ENCODE measurements around the gene FAM3C. TPM values are rescaled to one million over a fixed set of nuclear protein-coding genes. Genes with fewer than 3 reads are reported as not detected.

FAM3C gene
- total and polyA plus RNA-seq, 2 of the 4 experiments (the other 2 are of a cell fraction): 11.5 to 45.8 TPM

GRCh38 chr7:121416533-121416932 lies 20.4 kb upstream of the FAM3C start:
- no peak overlapping the region for H3K9ac ChIP-seq (ENCODE audit: low read depth, low read length)
- H2BK5ac ChIP-seq (ENCODE audit: low read depth, low read length, poor library complexity, severe bottlenecking): no peak overlapping the region
- H2BK15ac ChIP-seq (ENCODE audit: low read depth, low read length): no peak overlapping the region
- no peaks in the 10 kb centered on the region for H3K9me1 ChIP-seq (ENCODE audit: insufficient read depth, low read length)
- H4K5ac ChIP-seq (ENCODE audit: low read depth, low read length): no peak overlapping the region
- H3K4me3 ChIP-seq (ENCODE audit: insufficient read depth, low read depth, low read length): no peak overlapping the region
- no peak overlapping the region for H2BK120ac ChIP-seq (ENCODE audit: low read depth, low read length)
- ChIA-PET CTCF (no interaction called here), POLR2A (ENCODE audit: unreplicated experiment) (no interaction called here)
- in situ Hi-C loops (cut with MboI; ENCODE audit: low sequenced_read_pairs): no loop called here
- no peak overlapping the region for H3K23ac ChIP-seq (ENCODE audit: low read depth, low read length)
- no CpG with 5 or more reads among the region's 1 CpG for WGBS, 2 experiments (ENCODE audit: extremely low coverage in 2 of 2, insufficient read length in 1 of 2)
- no peak overlapping the region for H2BK20ac ChIP-seq (ENCODE audit: low read depth, low read length)
- no peak overlapping the region for H3K56ac ChIP-seq (ENCODE audit: extremely low read depth, insufficient read depth, low read length)
- H4K8ac ChIP-seq (ENCODE audit: low read depth in 2 of 2, low read length in 2 of 2): no peak overlapping the region
- intact Hi-C loops (cut with micrococcal nuclease): no loop called here
- ATAC-seq (ENCODE audit: low read depth) (no peak), DNase-seq (no peak)
- no peak overlapping the region for H3K18ac ChIP-seq (ENCODE audit: low read depth, low read length)
- H3K9me3 ChIP-seq (ENCODE audit: control insufficient read depth, insufficient read depth, low read length): no peaks in the 10 kb centered on the region
- no peak overlapping the region for H3K4ac ChIP-seq (ENCODE audit: low read depth, low read length)
- H3K14ac ChIP-seq (replicated peaks; ENCODE audit: low read depth, low read length): no peak overlapping the region
- peaks cover 4% of the 10 kb centered on the region; the same call in 1 of the 2 replicates for H3K27me3 ChIP-seq (ENCODE audit: control insufficient read depth, insufficient read depth, low read length)
- no peak overlapping the region for H4K91ac ChIP-seq (ENCODE audit: insufficient read depth, low read depth, low read length)
- no peaks in the 10 kb centered on the region for H3K4me1 ChIP-seq (ENCODE audit: control insufficient read depth, insufficient read depth, low read length)
- no peak overlapping the region for H2AK5ac ChIP-seq (ENCODE audit: low read depth, low read length)
- no peak overlapping the region for H2AK9ac ChIP-seq (replicated peaks; ENCODE audit: low read depth, low read length, poor library complexity)
- no peak overlapping the region for H3K4me2 ChIP-seq (ENCODE audit: low read depth, low read length)
- no peaks in the 10 kb centered on the region for H3K79me1 ChIP-seq (ENCODE audit: low read depth in 1 of 2, low read length in 2 of 2)
- H2AFZ ChIP-seq (replicated peaks; ENCODE audit: low read length, poor library complexity): no peak overlapping the region
- H3K27ac ChIP-seq (ENCODE audit: insufficient read depth, low read length): no peak overlapping the region
- H3K36me3 ChIP-seq (ENCODE audit: control insufficient read depth, insufficient read depth, low read length): no peaks in the 10 kb centered on the region
- no peaks in the 10 kb centered on the region for H4K20me1 ChIP-seq (ENCODE audit: insufficient read depth, low read length)
- dilution Hi-C loops (cut with HindIII; ENCODE audit: low sequenced_read_pairs, unreplicated experiment): no loop called here
- TF ChIP-seq POLR2A (IDR thresholded peaks at IDR 0.05; ENCODE audit: low read depth, low read length) (no peak), NFE2L2 (IDR thresholded peaks at IDR 0.05; ENCODE audit: low read depth, low read length) (no peak), ELK1 (IDR thresholded peaks at IDR 0.05; ENCODE audit: borderline replicate concordance, low read depth, low read length) (no peak), RCOR1 (IDR thresholded peaks at IDR 0.05; ENCODE audit: insufficient replicate concordance, low read length) (no peak), RFX5 (IDR thresholded peaks at IDR 0.05; ENCODE audit: low read depth, low read length) (no peak), MXI1 (IDR thresholded peaks at IDR 0.05; ENCODE audit: borderline replicate concordance, low read depth, low read length) (no peak), CHD1 (IDR thresholded peaks at IDR 0.05; ENCODE audit: low read depth, low read length) (no peak), SMC3 (IDR thresholded peaks at IDR 0.05; ENCODE audit: low read depth, low read length) (no peak), FOS (IDR thresholded peaks at IDR 0.05; ENCODE audit: low read depth, low read length) (no peak), USF2 (IDR thresholded peaks at IDR 0.05; ENCODE audit: low read depth, low read length) (no peak), MAFK (IDR thresholded peaks at IDR 0.05; ENCODE audit: low read depth, low read length) (no peak), MAZ (IDR thresholded peaks at IDR 0.05; ENCODE audit: borderline replicate concordance, low read depth, low read length) (no peak), CEBPB (IDR thresholded peaks at IDR 0.05; ENCODE audit: low read depth, low read length) (no peak), RAD21 (IDR thresholded peaks at IDR 0.05; ENCODE audit: low read length) (no peak), CTCF (conservative IDR thresholded peaks at IDR 0.05; ENCODE audit: low read depth, low read length) (no peak), BHLHE40 (IDR thresholded peaks at IDR 0.05; ENCODE audit: low read depth, low read length) (no peak)
- BruUV-seq (replicated peaks): no TSS peak

Measured in IMR-90 (cell line).